HUES64 (cell line): Measurements from ENCODE around the gene HFM1.

Source experiments
- H3K27ac ChIP-seq: 2 replicates; pipeline ENCODE4 v1.7.0; 2013; ENCODE audit warnings: low read depth, low read length, inconsistent platforms
- H3K27me3 ChIP-seq: 2 replicates; pipeline ENCODE4 v1.6.1; 2013; ENCODE audit warnings: mild to moderate bottlenecking, low read length; ENCODE audit not compliant: insufficient read depth
- H3K36me3 ChIP-seq: 2 replicates; pipeline ENCODE4 v1.6.1; 2013; ENCODE audit warnings: mild to moderate bottlenecking, low read length; ENCODE audit not compliant: insufficient read depth
- H3K4me1 ChIP-seq: 2 replicates; pipeline ENCODE4 v1.6.1; 2013; ENCODE audit warnings: mild to moderate bottlenecking, low read length, moderate library complexity; ENCODE audit not compliant: insufficient read depth
- H3K4me3 ChIP-seq: 2 replicates; pipeline ENCODE4 v1.5.1; 2013; ENCODE audit warnings: mild to moderate bottlenecking, low read length, moderate library complexity
- H3K9ac ChIP-seq: 2 replicates; pipeline ENCODE4 v1.6.1; 2013; ENCODE audit warnings: mild to moderate bottlenecking, low read depth, low read length
- H3K9me3 ChIP-seq: 2 replicates; pipeline ENCODE4 v1.6.1; 2013; ENCODE audit warnings: low read depth, low read length; ENCODE audit not compliant: insufficient read depth
- WGBS: fragments of 150-250, 120-280 bp; methylation state at CpG from one replicate; pipeline ENCODE4 v1.1.7; 2013; ENCODE audit warnings: missing lambda C conversion rate; 5-methylcytosine and 5-hydroxymethylcytosine counted together

The HFM1 gene

DNA sequence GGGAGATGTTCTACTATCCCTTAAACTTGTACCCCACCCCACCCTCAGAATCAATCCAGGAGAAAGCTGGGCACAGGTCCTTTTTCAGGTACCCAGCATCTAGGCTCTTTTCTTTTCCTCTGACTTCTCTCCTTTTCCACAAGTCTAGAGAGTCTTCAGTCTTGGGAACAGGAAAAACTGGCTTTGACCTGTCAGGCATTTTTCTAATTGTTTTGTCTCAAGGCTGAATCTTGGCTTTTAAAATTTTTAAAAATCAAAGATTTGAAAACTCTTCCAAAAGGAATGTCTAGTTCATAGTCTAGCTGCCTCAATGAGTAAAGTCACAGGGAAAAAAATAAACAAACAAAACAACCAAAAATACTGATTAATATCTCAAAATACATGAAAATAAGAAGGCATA lies 161.5 kb downstream of the HFM1 start:
- Histone ChIP-seq H3K9me3 (no peaks in the 10 kb centered on the region), H3K36me3 (no peaks in the 10 kb centered on the region), H3K27me3 (no peaks in the 10 kb centered on the region), H3K4me1 (peaks cover 23% of the 10 kb centered on the region), H3K9ac (no peak overlapping the region), H3K27ac (no peak overlapping the region), H3K4me3 (no peak overlapping the region)

- H3K27me3 ChIP-seq, result no peaks in the 10 kb centered on the region
- H3K9me3 ChIP-seq, result no peaks in the 10 kb centered on the region
- no peak overlapping the region for H3K4me3 ChIP-seq
- H3K9ac ChIP-seq, result no peak overlapping the region
- H3K4me1 ChIP-seq, result no peaks in the 10 kb centered on the region
- 90% methylated on average over 1 of the region's 1 CpG for WGBS
- H3K36me3 ChIP-seq, result no peaks in the 10 kb centered on the region
- H3K27ac ChIP-seq, result no peak overlapping the region
These were observed 170.5 kb downstream of the HFM1 start for GRCh38 chr1:91234181-91234580.

GRCh38 chr1:91226741-91227140 lies 177.9 kb downstream of the HFM1 start:
- Histone ChIP-seq H3K9me3 (no peaks in the 10 kb centered on the region), H3K27ac (no peak overlapping the region), H3K4me3 (no peak overlapping the region), H3K9ac (no peak overlapping the region), H3K36me3 (no peaks in the 10 kb centered on the region), H3K4me1 (no peaks in the 10 kb centered on the region), H3K27me3 (no peaks in the 10 kb centered on the region)
- WGBS, result 93% methylated on average over 7 of the region's 7 CpGs

- no peak overlapping the region for H3K27ac ChIP-seq
- 94% methylated on average over 4 of the region's 4 CpGs for WGBS
These were observed 179.8 kb downstream of the HFM1 start for GRCh38 chr1:91224878-91225277.

DNA sequence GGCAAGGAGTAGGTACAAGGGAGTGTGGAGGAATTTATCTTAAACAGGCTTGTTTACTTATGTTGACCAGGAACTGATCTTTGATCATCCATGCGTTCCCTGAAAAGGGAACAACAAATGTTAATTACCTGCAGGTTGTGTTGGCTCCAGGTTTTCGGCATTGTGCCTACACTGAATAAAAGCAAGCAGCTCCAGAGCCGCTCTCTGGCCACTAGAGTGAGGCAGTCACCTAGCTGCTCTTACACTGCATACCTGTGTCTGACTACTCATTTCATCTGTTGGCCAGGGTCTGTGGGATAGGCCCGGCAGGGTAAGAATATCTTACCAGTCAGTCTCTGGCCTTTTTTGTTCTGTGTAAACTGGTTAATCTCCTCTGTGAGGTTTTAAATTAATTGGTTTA lies 183.6 kb downstream of the HFM1 start:
- Histone ChIP-seq H3K4me3 (no peak overlapping the region), H3K9me3 (peaks cover 20% of the 10 kb centered on the region), H3K27me3 (no peaks in the 10 kb centered on the region), H3K9ac (no peak overlapping the region), H3K36me3 (no peaks in the 10 kb centered on the region), H3K27ac (no peak overlapping the region), H3K4me1 (no peaks in the 10 kb centered on the region)
- 98% methylated on average over 4 of the region's 4 CpGs for WGBS

More at GRCh38 chr1:91224878-91225277, 179.8 kb downstream of the HFM1 start:
- H3K9ac ChIP-seq, result no peak overlapping the region
- no peaks in the 10 kb centered on the region for H3K36me3 ChIP-seq
- H3K27me3 ChIP-seq, result no peaks in the 10 kb centered on the region
- H3K9me3 ChIP-seq, result peaks cover 15% of the 10 kb centered on the region
- H3K4me3 ChIP-seq, result no peak overlapping the region
- H3K4me1 ChIP-seq, result no peaks in the 10 kb centered on the region

- peaks cover 20% of the 10 kb centered on the region for H3K9me3 ChIP-seq
- no peak overlapping the region for H3K9ac ChIP-seq
- H3K27me3 ChIP-seq, result no peaks in the 10 kb centered on the region
- no peaks in the 10 kb centered on the region for H3K4me1 ChIP-seq
- no peak overlapping the region for H3K27ac ChIP-seq
- 82% methylated on average over 8 of the region's 8 CpGs for WGBS
- H3K4me3 ChIP-seq, result no peak overlapping the region
- no peaks in the 10 kb centered on the region for H3K36me3 ChIP-seq
These were observed 186.7 kb downstream of the HFM1 start for GRCh38 chr1:91217911-91218310.
